Suppressor macrophage treated with lipopolysaccharide for 4 hours (primary cell): ENCODE results near the gene ISG20.

Source experiments
- DNase-seq: peaks from one replicate; pipeline ENCODE4 v3.0.0-alpha.2; 2020

ISG20 gene

GRCh38 chr15:88619796-88620195 is 19.0 kb upstream of the ISG20 start:
- no peak for DNase-seq

DNA sequence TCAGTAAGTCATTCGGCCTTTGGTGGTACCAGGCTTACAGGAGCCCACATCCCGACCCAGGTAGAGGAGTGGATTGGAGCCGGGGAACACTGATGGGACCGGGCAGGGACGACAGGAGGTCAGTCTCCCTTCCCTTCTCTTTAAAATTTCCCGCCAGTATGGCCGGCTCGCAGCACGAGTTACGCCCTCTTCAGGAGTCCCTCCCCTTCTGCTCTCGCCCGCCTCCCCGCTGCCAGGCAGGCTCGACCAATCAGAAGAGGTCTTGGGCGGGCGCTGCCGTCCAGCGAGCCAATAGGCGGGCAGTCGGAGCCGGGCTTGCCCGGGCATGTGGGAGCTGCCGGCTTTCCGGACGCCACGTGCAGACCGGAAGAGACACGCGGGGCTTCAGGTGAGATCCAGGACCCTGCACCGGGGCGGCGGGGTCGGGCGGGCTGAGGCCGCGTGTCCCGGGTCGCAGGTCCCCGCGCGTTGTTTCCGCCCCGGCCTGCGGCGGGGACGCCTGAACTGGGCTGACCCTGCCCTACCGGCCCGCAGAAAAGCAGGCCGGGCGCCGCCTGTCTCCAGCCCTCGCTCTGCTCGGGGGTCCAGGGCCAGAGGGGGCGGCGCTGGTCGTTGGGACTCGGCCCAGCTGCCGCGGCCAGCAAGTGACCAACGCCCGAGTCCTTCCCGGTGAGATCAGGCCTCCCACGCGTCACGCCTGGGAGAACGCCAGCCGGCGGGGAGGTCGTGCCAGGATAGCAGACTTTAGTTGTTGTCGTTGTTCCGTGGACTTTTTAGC is 17.6 kb upstream of the ISG20 start, which contains the start of gene AEN:
AEN (plus strand) TSS at position 346 of the 778 bp plus-strand sequence. CDS start 4,870 bp downstream, outside the sequence.
- peak; percentile 98 for DNase-seq

- DNase-seq = peak; percentile 72
Observed at GRCh38 chr15:88621789-88622604, 16.8 kb upstream of the ISG20 start.

DNA sequence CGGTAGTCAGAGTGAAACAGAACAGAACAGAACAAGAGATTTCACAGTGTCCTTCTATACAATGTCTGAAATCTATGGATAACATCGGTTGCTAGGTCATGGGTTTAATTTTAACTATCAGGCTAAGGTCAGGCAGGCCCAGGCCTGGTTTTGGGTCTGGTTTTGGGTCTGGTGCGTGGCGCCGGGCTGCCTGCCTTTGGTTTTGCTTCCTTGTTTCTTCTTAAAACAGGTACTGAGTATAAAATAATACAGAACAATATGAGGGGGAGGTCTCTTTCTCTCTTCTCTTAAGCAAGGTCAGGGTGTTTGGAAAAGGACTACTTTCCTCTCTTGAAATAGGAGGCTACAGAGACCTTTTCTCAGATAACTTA is 16.2 kb upstream of the ISG20 start:
- DNase-seq = no peak

DNA sequence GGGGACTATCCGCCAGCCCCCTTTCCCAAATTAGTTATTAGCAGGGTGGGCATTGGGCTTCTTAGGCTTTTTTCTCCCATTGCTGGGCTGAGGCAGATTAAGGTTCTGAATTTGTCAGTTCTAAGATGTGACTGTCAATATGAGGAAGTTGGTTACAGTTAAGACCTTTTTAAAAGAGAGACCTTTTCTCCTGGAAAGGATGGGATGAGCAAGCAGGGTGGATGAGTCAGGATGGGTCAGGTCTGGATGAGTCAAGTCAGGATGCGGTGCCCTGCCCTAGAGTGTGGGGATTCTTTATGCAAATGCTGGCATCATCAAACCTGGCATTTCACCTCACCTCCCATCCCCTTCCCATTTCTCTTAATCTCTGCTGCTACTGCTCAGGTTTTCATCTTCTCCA is 15.8 kb upstream of the ISG20 start:
- DNase-seq = peak; percentile 90

DNA sequence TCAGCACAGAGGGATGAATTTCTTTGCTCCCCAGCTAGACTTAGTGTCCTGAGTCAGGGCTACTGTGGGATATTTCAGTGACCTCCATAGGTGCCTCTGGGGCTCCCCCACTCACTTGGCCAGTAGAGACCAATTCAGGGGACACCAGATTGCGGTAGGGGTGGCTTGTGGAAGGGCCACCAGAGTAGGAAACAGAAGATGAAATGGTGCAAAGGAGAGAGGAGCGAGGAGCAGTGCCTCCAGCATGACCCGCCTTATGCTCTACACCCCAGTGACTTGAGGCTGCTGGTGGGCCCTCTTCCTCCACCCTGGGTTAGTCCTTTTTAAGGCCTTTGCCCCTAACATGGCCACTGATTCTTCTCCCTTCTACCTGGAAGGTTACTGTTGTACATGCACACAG is 15.2 kb upstream of the ISG20 start:
- DNase-seq = no peak

- peak; percentile 71 for DNase-seq
Observed at GRCh38 chr15:88624156-88624970, 14.5 kb upstream of the ISG20 start.

- no peak for DNase-seq
Observed at GRCh38 chr15:88624971-88625490, 13.8 kb upstream of the ISG20 start.

GRCh38 chr15:88625943-88626741 is 12.7 kb upstream of the ISG20 start:
- no peak for DNase-seq

DNA sequence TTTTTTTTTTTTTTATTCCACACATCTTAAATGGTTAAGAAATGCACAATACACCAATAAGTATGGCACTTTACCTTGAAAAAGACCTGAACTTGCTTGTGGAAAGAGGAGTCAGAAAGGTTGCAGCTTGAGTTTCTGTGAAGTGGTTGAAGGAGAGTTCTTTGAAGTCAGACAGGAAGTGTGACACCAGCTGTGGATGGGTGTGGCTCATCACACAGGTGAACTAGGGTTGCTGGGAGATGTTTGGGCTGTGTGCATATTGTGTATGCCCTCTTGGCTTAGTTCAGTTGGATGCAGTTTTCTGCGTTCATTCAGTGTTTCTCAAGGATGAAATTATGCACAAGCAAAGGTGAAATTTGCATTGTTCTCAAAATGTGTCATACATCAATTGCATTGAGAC is 11.4 kb upstream of the ISG20 start:
- no peak for DNase-seq

- no peak for DNase-seq
Observed at GRCh38 chr15:88628018-88628654, 10.7 kb upstream of the ISG20 start.

DNA sequence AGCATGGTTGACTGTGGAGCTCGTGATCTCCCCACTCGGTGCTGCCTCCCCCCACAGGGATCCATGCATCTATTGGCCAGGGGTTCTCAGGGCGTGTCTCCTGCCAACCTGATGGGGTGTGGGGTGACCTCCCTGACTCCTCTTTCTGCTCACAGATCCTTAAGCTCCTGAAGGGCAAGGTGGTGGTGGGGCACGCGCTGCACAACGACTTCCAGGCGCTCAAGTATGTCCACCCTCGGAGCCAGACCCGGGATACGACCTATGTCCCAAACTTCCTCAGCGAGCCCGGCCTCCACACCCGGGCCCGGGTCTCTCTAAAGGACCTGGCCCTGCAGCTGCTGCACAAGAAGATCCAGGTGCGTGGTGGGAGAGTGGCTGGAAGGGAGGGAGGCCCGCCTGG is 9.7 kb upstream of the ISG20 start:
- DNase-seq = no peak

DNA sequence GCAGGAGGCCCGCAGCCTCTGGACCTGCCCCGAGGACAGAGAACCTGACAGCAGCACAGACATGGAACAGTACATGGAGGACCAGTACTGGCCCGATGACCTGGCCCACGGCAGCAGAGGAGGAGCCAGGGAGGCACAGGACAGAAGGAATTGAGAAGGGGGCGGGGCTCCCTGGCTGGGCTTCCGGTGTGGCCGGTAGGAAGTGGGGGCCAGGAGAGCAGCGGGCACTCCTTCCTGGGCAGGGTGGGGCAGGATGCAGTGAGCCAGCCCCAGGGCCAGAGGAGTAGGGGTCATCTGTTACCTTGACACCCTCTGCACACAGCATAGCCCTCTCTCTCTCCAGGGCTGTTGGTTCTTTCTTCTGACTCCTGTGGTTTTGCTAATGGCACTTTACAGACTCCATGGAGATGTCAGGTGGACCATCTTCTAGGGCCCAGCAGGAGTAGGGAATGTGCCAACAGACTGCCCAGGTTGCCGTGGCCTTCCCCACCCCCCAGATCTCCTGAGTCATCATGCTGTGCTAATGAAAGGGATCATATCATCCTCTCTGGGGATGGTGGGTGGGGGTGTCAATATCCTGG is 8.6 kb upstream of the ISG20 start:
- no peak for DNase-seq

GRCh38 chr15:88630798-88631463 is 7.9 kb upstream of the ISG20 start:
- DNase-seq = no peak

- DNase-seq = no peak
Observed at GRCh38 chr15:88631464-88632028, 7.3 kb upstream of the ISG20 start.

- peak; percentile 72 for DNase-seq
Observed at GRCh38 chr15:88632797-88633196, 6.0 kb upstream of the ISG20 start.

DNA sequence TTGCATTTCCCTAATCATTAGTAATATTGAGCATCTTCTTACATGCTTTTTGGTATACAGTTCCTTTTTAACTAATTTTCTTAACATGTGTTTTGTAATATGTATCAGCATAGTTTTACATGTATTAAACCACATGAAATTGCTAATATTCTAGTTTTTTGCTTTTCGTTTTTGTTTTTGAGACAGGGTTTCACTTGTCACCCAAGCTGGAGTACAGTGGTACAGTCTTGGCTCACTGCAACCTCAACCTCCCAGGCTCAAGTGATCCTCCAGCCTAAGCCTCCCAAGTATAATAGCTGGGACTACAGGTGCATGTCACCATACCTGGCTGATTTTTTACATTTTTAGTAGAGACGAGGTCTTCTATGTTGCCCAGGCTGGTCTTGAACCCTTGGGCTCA is 4.4 kb upstream of the ISG20 start:
- no peak for DNase-seq

DNA sequence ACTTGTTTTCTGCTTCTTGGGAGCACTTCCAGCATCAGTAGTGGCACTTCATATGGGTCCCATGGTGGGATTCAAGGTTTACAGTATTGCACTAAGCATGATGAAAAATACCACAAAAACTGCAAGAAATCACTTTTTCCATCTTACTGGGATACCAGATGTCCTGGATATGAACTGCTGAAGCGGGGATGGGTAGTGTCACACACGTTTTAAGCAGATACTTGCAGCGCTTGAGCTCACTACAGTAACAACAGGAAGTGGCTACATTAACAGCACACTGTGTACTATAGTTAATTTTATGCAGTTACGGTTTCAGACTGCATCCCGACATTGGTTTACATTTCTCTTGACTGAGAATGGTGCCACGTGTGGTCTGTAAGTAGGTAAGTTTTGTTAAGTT is 3.5 kb upstream of the ISG20 start:
- DNase-seq = no peak

DNA sequence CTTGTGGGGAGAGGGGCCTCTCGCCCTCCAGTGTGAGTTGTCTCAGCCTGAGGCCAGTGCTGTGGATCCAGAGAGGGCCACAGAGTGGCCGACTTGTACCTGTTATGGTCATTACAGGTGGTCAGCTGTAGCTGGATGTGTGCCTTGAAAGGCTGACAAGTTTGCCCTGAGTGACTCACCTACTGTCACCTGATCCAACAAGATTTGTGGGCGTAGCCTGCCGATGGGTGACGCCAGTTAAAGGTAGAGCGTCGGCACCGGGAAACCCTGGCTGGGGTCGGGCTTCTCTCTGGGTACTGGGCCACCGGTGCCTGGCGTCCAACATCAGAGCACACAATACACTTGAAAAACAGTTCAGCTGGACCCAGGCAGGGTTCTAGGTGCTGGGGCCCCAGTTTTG is 2.8 kb upstream of the ISG20 start:
- no peak for DNase-seq

DNA sequence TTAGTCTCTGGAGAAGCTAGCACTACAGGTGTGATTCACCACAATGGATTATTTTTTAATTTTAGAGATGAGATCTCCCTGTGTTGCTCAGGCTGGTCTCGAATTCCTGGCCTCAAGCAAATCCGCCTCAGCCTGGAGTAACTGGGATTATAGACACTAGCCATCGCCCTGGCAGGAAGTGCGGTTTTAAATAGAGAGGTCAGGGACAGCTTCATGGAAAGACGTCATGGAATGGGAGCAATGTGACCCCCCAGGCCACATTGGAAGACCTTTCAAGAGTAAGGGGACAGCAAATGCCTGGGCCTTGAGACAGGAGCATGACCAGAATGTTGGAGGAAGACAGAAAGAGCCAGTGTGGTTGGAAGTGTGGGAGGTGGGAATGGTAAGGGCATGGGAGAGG is 2.2 kb upstream of the ISG20 start:
- DNase-seq = no peak
